Stimulated activated CD8-positive, alpha-beta memory T cell treated with anti-CD3 and anti-CD28 coated beads, Interleukin-2, amount 100 ng/mL, for 1 hour (primary cell): ENCODE results near the gene KCNMB2.
"Not testable (repeated sequence)": the region's sequence is repeated elsewhere in the genome, so short reads cannot be mapped to it uniquely, and the experiment has no call there.

Experiments used
- DNase-seq, 2 donors: peaks; one replicate each; pipeline ENCODE4 v3.0.0-alpha.2; 2020; ENCODE audit warnings: low read depth in 2 of 2

The KCNMB2 gene

GRCh38 chr3:178699810-178700209 is 163.6 kb downstream of the KCNMB2 start:
- no peak for DNase-seq

DNA sequence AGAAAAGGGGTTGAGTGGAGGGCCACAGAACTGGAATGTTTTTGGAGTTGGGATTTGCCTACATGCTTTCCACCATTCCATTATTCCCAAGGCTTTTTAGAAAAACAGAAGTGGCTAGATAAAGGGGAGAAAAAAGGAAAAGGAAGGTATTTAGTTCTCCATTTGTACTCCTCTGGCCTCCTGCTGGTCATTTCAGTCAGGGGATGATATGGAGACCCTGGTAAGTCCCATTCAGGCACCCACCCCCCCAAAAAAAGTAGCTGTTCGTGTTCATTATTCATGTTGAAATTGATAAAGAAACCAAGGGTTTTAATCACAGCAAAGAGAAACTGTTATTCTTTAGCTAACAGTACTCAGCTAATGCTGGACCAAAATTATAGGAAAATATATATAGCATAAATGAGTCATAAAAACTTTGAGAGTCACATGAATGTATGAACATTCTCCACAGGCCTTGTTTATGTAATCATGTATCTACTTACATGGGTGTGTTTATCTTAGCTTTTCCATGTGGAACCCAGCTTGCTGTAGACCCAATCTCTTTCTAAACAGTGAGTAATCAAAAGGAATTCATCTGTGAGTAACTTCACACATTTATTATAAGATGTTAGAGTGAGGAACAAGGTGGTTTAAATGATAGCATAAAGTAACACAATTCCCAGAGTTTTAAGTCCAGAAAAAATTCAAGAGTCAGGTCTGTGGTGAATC is 167.2 kb downstream of the KCNMB2 start:
- DNase-seq, result no peak

DNA sequence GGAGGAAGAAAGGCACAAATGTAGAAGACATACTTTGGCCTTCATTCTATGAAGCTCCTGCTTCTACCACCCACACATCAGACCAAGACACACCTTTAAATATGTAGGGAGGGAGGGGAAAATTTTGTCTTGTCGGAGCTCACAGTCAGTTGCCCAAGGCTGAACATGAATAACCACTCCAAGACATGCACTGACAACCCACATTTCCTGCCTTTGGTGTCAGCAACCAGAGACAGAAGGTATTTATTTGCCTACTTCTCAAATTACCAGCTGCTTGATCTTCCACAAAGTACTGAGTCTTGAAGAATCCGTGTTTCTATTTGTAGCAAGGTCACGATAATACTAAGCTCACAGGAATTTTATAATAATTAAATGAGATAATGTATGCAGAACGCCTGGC is 169.7 kb downstream of the KCNMB2 start:
- DNase-seq, result no peak

GRCh38 chr3:178706411-178706810 is 170.2 kb downstream of the KCNMB2 start:
- no peak for DNase-seq

GRCh38 chr3:178707311-178708031 is 171.2 kb downstream of the KCNMB2 start:
- DNase-seq, result no peak

DNA sequence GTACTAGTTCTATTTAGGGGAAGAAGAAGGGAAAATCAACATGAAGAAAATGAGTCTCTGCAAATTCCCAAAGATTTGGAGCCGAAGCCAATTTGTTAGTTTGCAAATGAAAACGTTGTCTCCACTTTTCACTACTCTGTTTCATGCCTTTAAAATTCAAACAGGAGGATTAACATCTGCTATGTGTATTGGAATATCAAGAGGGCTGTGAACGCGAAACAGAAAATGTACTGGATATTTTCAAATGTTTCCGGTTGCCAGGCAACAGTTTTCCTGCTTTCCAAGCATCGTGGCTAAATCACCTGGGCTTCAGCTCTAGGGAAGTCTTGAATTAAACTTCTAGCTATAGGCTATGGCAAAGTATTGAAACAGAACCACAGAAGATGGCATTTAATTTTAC is 172.8 kb downstream of the KCNMB2 start:
- DNase-seq, result no peak

DNA sequence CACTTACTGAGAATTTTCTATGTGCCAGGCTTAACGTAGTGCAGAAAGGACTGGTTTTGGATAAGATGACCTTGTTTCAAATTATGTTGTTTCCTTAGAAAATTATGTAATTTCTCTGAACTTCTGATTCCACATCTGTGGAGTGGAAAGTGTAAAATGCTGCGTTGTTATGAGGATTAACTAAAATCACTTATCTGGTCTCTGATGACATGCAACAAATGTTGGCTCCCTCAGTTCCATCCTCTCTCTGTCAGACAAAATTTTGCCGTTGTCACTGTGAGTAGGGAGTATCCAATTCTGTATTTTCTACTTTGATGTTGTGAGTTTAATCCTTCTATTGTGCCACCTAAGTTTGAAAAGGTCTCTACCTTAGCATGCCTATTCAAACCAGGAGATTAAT is 175.5 kb downstream of the KCNMB2 start:
- DNase-seq, result no peak

- DNase-seq, result no peak
Observed at GRCh38 chr3:178712247-178712646, 176.0 kb downstream of the KCNMB2 start.

DNA sequence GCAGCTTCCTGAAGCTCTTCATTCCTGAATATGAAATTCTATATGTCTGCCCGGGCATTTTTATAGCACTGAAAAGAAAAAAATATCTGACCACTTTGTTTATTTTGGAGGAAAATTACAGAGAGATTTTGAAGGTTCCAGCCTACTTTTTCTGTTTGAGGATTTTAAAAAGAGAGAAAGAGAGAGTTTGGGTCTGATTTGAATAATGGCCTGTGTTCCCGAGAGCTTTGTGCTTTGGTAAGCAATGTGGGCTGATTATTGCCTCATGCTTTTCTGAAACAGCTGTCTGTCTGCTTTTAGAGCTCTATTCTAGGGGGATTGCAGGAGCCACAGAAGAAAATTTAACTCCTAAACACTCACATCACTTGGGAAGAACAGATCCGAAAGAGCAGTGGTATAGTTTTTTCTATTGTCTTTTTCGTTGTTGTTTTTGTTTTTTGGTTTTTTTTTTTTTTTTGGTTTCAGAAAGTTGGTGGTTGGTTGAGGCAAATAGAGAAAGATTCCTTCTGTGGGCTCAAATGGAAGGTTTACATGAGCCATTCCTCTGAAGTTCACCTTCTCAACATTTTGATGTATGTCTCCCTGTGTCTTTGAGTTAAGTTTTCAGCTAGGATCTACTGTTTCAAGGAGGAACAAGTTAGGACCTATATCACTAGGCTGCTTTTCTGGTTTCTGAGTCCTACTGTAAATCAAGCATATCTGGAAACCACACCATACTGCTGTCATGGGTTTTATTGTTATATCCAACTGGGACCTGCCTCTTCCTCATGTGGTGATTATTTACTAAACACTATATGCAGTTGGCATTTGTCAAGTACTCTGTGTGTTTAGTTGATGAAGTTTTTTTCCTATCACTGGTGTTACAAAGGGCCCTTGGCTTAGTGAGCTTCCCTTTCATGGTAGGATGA is 178.9 kb downstream of the KCNMB2 start:
- DNase-seq, result no peak

GRCh38 chr3:178718995-178719635 is 182.9 kb downstream of the KCNMB2 start:
- no peak for DNase-seq

DNA sequence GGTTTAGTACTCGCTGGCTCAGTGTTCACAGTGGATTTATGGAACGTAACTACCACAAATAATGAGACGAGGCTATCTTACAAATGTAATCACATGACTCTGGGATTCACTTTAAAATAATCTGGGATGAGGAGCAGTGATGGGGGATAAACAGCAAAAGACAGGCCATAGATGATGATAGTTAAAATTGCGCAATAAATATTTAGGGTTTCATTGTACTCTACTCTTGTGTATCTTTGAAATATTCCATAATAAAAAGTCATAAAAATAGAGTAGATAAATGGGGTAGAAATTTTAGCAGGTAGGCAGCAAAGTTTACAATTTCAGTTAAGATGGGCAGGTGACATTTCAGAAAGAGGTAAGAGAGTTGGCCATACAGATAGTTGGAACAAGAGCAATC is 196.6 kb downstream of the KCNMB2 start:
- no peak for DNase-seq

DNA sequence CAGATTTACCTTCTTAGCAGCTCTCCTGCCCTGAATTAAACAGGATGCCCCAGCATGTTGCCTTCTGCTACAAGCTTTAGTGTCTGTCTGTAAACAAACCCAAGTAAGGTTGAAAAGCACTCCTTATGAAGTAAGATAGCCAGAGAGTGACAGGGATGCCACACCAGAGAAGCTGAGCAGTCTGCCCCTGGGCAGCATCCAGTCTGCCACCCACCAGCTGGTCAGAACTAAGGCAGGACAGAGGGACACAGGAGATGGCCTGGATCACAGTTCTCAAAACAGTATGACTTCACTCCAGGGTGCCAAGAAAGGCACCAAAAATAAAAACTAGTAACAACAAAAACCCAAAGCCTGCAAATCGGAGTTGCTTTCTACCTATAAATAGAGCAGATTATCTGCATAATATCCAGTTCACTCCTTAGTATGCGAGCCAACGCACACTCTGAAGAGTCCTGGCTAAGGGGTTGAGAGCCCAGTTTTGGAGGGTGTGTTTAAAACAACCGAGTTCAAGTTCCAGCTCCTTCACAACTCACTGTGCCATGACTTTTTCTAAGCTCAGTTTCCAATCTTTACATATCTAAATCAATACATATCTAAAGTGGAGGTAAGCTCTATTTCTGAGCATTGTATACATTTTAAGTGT is 198.9 kb downstream of the KCNMB2 start:
- DNase-seq, result no peak

- DNase-seq, result no peak
Observed at GRCh38 chr3:178736300-178736699, 200.1 kb downstream of the KCNMB2 start.

DNA sequence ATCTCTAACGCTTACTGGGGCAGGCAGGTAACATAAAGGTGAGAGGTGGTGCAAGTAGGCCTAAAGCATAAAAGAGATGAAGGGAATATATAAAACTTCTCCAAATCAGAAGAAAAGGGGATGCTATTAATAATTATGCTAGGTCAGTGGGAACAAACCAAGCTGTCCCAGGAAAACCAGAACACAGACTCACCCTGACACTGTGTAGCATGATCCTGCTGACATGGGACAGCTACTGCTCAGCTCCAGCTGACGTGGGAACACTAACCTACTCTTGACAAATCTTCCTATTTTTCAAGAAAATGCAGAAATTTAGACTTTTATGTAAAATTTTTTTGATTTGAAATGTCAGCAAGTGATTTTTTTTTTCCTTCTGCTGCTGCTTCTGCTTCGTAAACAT is 203.5 kb downstream of the KCNMB2 start:
- DNase-seq, result no peak

GRCh38 chr3:178741020-178741419 is 204.8 kb downstream of the KCNMB2 start:
- DNase-seq, result no peak

DNA sequence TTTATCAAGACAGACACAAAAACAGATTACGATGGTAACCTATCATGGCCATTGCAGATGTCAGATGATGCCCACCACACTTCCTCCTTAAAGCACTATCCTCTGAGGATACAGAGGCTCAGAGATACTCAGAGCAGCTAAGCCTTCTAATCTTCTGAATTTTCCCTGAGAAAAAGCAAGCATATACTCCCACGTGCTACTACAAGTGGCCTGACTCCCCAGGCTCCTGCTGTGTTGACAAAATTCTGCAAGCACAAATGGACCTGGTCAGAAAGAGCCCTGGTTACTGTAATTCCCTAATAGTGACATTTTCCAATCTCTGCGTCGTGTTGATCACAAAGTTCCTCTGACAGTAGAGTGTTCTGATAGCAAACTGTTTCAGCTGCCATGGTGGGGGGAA is 207.1 kb downstream of the KCNMB2 start:
- no peak for DNase-seq

DNA sequence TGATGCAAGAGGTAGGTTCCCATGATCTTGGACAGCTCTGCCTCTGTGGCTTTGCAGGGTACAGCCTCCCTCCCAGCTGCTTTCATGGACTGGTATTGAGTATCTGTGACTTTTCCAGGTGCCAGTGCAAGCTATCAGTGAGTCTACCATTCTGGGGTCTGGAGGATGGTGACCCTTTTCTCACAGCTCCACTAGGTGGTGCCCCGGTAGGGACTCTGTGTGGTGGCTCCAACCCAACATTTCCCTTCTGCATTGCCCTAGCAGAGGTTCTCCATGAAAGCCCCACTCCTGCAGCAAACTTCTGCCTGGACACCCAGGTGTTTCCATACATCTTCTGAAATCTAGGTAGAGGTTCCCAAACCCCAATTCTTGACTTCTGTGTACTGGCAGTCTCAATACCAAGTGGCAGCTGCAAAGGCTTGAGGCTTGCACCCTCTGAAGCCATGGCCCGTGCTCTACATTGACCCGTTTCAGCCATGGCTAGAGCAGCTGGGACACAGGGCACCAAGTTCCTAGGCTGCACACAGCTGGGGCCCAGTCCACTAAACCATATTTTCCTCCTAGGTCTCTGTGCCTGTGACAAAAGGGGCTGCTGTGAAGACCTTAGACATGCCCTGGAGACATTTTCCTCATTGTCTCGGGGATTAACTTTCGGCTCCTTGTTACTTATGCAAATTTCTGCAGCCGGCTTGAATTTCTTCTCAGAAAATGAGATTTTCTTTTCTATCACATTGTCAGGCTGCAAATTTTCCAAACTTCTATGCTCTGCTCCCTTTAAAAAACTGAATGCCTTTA is 209.8 kb downstream of the KCNMB2 start:
- not testable (repeated sequence) for DNase-seq

DNA sequence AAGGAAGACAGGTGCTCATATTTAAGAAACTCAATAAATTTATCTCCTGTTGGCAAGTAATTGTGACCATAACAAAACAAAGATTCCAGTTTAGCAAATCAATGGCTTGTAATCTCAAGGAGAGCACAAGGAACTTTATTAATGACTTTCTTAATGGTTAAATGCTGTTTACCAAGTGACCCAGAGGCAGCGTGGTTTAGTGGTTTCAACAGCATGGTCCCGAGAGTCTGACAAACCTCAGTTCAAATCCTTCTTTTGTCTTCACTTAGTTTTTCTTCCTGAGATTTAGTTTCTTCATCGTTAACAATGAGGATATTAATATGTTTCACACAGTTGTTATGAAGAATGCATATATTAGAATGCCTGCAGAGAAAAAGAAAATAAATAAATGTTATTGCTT is 212.6 kb downstream of the KCNMB2 start:
- DNase-seq, result no peak

DNA sequence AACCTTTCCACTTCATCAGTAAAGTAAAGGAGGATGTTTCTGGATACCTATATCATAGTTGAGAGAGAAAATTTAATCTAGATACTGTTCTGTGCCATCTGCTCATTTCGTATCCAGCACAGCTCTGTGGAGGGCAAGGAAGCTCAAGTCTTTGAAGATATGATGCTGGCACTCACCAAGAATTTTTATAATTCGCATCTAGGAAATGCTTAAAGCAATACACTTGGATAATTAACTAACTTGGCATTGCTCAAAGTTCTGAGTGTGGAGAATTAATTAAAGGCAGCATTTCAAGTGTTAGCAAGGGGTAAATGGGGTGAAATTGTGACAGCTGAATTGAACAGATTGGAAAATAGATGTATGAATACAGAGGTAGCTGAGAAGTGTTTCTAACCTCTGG is 213.2 kb downstream of the KCNMB2 start:
- DNase-seq, result no peak

GRCh38 chr3:178750639-178751300 is 214.5 kb downstream of the KCNMB2 start:
- DNase-seq, result no peak
